Activated effector memory CD4-positive, alpha-beta T cell treated with anti-CD3 and anti-CD28 coated beads, Interleukin-2, amount 50 U/mL, for 16 hours (primary cell): ENCODE data around the gene NRIP1.

Experiments
- DNase-seq: peaks from one replicate; pipeline ENCODE4 v3.0.0-alpha.2; 2020

The NRIP1 gene

DNA sequence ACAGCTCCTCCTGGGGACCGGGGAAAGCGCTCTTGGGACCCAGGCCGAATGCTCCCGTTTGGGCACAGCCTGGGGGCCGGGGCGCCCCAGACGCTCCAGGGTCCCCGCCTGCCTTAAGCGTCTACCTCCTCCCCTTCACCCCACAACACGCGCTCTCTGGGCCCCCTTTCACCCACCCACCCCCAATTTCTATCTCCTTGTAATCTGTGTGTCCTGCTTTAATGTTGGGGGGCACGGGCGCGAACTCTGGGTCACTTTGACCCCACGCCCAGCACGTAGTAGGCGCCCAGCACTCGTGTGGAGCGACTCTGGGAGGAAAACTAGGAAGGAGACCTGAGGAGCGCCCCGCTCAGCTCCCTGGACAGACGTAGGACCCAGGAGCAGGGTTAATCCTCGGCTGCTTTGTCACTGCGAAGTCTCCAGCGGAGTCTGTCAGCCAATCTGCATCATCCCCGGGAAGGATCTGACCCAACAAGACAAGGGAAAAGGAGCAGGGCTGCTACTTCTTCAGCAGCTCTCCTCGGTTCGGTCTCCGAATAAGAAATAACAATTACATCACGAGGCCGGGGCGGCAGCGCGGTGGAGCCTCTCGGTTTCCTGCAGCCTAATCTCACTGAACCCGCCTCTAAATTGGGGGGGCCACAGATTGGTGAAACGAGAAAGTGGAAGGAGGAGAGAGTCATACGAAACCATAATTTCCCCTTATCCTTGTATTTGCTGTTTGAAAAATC lies 757 bp upstream of the NRIP1 start:
- DNase-seq, result peak; percentile 87

DNA sequence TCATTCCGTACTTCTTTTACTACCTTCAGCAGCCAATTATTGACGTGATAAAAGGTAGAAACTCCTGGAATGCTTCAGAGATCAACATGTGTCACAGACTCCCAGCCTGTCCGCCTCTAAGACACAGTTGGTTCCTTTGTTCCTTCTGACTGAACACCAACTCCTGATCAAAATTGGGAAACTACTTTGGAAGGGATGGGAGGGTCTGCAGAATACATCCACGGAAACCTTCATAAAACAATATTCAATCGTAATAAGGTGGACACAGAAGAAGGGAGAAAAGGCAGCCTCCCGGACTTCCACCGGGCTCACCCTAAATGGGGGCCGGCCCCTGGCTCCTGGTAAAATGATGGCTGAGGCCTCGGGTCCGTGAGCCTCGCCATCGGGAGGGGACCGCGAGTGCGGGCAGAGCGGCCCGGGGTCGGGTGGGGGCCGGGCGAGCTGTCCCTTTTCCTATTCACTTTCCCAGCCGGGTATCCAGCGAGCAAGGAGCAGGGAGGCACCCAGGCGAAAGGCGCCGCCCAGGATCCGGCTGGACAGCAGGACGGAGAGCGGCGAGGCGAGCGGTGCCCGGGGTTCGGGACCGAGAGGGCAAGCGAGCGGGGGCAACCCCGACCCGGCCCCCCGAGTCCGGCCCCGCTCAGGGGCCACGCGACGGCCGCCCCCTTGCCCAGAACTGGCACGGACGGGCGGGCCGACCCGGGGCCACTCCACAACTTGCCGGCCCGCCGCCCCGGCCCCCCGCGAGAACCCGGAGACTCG lies 805 bp downstream of the NRIP1 start:
- DNase-seq, result no peak

DNA sequence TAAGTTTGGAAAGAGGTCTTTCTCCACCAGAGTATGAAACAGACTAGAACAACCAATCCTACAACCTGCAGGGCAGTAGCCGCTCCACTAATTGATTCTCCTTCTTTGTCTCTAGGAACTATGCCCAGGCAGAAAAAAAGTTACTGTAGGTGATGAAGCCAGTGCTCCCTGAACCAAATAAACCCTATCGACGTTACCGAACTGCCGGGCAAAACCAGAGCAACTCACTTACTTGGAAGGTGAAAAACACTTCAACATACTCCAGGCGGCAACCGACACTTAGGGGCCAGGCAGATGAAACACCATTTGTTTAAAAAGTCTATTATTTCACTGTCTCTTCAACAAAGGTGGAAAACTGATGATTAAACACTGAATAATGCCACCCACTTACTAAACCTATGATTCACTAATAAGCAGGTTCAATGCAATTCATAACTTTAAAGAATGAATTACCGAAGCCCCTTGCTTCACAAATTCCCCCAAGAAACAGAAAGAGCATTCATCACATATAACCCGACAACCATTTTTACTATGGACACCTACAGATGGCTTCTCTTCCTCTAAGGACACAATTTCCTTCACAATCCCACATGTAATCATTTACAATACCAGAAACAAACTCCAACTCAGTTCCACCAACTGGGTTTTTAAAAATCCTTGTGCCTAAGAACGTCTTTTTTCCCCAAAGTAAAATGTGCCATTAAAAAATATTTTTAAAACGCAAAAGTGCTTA lies 1.6 kb downstream of the NRIP1 start:
- DNase-seq, result peak; percentile 64

DNA sequence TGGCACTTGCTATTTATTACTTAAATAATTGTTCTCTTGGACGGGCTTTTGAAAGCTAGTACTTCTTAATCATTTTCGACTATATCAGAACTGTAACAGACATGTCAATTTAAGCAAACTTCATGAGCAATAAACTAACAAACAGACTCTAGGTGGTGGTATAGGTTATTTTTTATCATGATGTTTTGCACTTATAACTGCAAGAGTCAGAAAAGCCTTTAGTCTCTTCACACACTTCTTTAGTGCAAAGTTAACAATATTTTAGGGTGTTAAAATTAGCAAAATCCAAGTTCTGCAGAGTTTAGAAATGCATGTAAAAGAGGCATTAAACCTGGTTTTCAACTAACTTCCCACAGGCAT lies 2.2 kb downstream of the NRIP1 start:
- DNase-seq, result no peak

DNA sequence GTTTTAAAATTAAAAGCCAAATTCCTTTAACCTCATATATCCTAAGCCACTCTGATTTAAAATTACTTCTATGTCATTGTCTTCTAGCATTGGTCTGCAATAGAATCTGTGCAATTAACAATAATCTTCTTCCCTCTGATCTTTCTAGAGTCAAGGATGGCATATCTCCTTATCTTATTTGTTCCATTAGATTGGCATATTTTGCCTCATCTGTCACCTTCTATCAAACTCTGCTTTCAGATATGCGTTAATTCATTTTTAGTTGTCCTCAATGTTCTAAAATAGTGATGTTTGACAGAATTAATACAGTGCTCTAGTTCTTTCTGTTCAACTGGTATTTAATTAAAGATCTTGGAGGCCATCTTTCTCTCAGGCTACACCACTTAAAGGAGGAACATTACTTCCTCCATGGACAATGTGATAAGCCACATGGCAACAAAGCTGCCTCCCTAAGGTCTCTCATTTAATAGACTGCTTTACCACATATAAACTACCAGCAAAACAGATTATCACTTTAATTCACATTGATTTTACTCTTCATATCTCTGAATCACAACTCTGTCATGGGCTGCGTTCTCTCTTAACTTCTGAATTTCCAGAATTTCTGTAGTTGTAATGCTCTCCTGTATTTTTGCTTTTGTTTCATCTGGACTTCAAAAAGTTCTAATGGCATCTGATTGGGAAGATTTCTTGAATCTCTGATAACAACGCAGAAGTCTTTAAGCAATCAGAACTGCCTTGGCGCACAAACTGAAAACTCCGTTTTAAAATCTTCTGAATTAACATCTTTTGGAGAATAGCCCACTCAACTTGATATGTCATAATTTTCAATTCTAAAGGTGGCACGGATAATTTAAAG lies 2.8 kb downstream of the NRIP1 start:
- DNase-seq, result no peak

DNA sequence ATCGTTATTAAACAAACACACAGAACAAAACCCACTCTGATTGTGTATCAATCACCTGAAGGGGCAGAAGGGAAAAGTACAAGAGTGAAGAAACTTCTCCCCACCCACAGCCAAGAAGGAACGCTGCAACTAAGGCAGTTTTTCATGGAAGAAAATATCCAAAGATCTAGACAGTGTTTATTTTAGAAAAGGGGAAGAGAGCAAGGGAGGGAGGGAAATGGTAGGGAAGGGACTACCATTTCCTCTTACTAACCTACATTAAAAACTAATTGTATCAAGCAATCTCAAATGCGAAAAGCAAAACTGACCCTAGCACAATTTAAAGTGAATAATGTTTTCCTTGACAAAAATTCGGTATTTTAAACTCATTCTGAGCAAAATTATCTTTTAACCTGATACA lies 3.5 kb downstream of the NRIP1 start:
- DNase-seq, result no peak

DNA sequence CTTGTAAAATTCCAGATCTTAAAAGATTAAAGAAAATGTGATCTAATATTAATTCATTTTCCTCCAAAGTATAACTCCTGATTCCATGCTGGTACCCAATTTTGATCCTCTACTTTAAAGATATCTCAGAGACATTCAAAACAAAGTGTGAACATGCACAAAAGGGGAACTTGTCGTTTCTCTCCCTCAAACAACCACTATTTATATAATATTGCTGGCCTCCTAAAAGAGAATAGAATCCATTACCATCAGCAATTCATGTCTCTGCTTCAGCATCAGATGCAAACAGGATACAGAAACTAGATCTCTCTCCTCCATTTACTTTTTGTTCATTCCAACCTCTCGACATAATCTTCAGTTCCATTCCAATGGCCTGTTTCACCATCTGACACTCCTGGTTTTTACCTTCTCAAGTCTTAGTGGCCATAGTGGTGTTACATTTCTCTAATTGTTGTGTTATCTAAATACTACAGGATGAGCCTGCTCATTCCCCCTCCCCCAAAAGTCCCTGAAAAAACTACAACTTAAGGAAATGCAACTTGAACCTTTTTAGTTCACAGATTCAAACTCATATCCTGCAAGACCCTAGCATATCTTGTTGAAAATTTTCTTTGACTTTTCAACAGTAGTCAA lies 4.1 kb downstream of the NRIP1 start:
- no peak for DNase-seq

DNA sequence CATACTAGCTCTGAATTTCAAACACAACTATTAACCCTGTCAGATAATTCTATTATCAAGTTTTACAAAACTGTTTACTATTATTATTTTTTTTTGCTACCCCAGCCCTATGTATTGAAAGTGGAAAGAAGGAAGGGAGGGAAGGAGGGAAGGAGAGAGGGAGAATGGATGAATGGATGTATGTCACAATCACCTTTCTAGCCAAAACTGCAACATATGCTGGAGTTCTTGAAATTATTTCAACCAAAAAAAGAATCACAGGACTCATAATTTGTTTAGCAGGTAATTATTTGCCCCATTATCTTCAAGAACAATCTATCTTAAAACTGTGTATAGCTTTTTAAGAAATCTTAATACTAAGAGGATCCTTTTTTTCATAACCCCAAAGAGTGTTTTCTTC lies 5.4 kb downstream of the NRIP1 start:
- DNase-seq, result no peak

DNA sequence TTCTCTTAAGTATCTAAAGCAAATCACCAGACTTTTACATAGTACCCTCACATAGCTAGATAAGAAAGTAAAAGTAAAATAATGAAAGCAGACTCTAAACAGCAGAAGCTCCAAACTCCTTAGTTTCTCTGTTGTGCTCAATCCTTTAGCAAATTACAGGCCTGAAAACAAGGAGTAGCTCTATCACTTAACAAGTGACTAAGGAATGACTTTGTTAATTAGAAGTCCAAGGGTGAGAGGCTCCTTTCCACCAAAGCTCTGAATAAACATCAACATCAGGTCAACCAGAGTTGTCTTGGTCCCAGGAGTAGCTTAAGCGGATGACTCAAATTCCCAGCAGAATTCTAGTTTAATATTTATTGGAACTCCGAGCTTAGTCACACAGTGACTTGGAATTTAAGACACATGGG lies 5.9 kb downstream of the NRIP1 start:
- DNase-seq, result no peak

DNA sequence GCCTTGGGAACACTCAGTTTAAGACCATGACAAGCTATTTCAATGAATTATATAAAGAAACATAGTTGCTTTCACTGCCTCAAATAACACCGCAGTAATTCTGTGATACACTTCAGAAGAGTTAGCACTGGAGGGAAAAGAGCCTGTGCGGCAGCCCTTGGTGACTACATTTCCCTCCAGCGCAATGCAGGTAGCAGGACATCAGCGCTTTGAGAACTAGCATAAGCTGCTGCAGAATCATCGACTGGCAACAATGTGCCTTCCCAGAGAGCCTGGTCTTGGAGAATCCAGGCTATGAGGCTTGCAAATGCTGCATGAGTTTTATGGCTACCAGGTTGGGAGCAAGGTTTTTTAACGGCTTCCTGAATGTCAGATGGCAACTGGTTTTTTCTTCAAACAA lies 7.5 kb downstream of the NRIP1 start:
- no peak for DNase-seq

DNA sequence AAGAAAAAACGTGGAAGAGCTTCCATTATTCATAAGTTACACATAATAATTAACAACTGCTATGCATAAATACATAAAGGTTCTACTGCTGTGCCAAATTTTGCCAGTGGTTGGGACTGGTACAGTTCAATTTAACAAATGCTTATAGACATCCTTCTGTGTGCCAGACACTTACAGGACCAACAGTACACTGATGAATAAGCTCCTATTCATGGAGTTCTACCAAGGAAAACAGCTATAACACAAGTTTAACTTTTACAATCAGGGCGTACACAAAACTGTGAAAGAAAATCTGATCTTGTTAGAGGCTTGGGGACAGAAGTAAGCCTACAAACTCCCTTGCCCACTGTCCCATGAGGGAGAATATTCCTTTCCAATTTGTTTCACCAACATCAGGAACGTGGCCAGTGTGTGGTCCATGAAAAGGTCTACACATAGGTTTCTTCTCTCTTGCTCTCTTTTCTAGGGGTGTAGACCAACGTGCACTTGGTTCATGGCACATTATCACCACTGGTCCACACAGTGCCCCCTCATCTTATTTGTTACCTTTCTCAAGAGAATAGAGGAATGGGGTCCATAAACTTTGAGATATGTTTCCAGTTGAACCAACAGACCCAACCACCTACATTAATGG lies 10.1 kb downstream of the NRIP1 start:
- no peak for DNase-seq

DNA sequence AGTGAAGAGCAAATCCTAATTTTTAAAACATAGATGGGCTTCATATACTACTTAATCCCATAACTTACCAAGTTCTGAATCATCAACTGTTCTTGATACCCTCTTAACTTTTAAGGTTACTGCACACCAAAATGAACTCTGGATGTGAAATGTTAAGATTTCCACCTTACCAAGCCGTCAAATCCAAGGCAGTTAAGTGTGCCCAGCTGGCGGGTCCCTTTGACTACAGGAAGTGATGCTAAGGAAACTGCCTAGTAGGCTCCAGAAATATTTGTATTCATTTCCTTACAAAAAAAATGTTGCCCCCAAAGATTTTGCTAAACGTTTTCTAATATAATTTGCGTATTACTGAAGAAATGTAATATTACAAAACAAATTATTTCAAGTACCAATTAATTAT lies 10.7 kb downstream of the NRIP1 start:
- DNase-seq, result no peak

DNA sequence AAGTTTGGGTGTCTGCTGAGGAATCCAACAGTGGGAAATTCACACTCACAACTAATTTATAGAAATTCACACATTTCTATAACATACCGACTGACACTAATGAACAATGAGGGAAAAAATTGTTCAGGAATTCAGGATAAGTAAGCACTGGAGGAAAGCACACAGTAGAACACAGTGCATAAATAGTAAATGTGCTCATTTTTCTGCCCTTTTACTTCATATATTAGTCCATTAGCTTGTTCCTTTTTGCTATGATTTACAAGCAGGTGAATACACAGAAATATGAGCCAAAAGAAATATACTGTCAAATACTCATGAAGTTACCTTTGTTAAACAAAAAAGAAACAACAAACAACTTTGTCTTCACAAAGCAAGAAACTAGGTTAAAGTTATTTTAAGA lies 11.3 kb downstream of the NRIP1 start:
- no peak for DNase-seq

DNA sequence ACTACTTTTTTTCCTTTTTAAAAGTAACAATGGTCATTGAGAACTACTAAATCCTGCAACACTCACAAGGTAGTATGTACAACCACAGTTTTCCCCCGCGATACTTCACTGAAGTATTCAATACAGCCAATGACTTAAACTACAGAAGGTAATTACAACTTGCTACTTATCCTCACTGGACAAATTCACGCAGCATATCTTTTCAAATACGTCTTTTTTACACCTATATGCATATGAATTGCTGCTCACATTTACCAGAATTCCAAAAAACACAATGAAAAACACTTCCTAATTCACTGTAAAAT lies 12.4 kb downstream of the NRIP1 start:
- DNase-seq, result no peak

DNA sequence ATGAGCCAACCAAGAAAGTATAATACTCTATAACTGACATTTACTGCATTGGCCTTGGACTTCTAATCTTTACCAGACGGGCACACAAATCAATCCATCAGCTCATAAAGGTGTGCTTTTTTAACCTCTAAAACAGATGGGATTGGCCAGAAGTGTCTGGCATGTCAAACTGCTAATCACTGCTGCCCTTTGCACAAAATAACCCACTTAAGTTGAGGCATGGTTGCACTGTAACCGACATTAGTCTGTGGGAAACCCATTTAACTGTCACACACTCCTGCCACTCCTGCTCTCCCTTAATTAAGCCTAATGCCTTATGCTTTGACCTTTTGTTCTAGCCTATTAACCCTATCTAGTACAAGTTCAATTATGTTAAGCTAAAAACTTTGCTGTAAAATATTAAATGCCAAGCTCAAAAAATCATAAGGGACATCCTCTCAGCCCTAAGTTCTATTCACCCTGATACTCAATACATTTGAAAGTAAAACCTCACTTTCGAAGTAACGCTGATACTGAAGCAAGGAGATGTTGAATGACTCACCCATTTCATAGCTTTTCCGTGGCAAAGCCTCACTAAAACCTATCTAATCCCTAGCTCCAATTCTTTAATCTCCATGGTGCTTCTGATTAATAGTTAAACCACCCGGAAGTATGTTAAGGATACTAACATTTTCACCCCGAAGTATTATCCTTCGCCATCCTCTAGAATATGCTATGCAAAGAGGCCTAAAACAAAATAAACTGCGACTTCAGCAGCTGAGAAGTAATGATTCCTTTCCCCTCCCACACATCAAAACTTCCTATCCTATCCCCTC lies 12.9 kb downstream of the NRIP1 start:
- DNase-seq, result no peak

DNA sequence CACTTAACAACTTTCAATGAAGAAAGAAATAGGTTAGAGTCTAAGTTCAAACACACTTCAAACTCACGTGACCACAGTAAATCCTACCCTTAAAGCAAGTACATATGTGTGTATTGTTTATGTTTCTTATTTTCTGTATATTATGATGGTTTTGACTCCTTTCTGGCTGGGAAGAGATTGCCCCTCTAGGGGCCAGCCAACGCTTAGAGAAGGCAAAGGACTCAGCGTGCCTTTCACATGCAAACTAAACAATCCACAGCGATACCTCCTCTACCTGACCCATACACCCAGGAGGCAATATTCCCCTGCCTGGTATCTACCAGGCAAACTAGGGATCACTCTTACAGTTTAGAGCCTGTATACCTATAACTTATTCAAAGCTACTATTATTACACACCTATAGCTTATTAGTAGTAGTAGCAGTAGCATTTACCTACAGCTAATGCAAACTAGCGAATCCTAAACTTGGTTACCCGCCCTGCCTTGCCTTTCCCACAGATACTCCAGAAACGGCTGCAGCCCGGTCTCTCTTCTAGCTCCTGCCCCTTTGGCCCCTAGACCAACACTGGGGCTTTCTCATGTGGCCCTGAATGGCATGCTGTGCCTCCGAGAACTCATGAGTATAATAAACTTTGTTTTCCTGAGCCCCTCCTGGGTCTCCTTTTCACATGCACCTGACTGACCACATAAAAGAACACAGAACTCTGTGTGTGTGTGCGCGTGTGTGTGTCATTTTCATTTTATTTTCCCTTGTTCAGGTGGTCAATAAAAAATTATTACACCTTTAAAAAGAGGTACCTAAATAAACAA lies 14.0 kb downstream of the NRIP1 start:
- no peak for DNase-seq

DNA sequence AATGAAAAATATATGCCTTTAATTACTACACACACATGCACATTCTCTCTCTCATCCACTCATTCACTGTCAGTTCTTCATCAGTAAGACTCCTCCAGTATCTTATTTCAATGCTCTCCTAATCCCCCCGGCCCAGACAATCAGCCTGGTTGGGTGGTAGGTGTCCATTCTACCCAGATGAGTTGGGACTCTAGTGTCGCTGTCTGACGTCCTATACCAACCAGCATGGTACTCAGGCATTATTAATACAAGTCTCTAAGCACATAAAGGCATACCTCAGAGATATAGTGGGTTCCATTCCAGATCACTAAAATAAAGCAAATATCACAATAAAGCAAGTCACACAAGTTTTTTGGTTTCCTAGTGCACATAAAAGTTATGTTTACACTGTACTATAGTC lies 19.8 kb downstream of the NRIP1 start:
- DNase-seq, result no peak

DNA sequence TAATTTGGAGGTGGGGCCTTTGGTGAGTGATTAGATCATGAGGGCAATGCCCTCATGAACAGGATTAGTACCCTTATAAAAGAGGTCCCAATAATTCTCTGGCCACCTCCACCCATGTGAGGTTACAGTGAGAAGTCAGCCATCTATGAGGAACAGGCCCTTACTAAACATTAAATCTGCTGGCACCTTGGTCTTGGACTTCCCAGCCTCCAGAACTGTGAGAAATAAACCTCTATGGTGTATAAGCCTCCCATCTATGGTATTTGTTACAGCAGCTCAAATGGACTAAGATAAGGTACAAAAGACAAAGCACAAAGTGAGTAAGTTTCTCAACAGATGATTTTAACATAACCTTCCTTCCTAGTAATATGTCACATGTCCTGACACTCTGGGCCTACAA lies 22.3 kb downstream of the NRIP1 start:
- DNase-seq, result no peak

DNA sequence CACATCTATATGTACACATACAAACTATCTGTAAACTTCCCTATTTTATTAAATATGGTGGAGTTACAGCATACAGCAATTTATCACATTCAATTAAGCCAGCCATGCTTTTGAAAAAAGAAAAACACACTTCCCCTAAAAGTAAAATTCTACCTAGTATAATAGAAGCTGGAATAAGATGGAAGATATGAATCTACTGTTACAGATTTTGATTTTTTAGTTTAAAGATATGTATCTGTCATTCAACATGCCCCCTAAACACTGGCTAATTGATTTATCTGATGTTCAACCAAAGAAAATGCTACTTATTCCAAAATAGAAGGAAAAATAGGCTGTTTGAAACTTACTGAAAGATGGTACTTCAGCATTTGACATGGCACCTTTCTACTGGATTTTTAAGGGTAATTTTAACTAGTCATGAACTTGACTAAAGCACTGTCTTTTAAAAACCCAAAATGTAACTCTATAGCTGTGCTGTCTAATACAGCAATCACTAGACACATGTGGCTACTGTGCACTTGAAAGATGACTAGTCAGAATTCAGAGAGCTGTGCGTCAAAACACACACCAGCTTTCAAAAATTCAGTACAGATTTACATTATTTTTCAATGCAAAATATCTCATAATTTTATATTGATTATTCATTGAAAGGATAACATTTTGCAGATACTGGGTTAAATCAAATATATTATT lies 25.0 kb downstream of the NRIP1 start:
- no peak for DNase-seq

DNA sequence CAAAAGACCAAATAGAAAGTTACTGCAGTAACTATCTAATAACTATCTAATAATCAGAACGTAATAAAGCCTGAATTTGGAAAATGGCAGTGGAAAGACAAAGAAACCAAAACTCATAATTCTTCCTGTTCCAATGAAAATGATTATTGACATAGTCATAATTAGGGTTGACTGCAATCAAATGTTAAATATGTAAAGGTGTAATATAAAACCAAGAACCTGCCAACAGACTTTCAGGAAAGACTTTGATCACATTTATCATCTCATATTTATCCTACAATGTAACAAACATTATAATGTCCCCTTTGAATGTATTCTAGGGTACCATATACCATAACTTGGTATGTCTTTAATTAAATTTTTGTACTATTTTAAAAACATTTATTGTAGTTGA lies 26.9 kb downstream of the NRIP1 start:
- no peak for DNase-seq
